SK-N-SH treated with all-trans-retinoic acid at 6 μM for 48 hours (cell line): ENCODE data around the gene KCNC4.

Experiments used
- ARNTL ChIP-seq: fragments of 450-650 bp; formaldehyde crosslinking; IDR thresholded peaks from 2 replicates; pipeline ENCODE4 v1.5.0; 2020; ENCODE audit warnings: low read depth, mild to moderate bottlenecking, moderate library complexity, borderline replicate concordance
- BACH2 ChIP-seq: fragments of 250-450 bp; sonication (Bioruptor Pico); IDR thresholded peaks from 2 replicates; pipeline ENCODE4 v1.9.0; 2021; ENCODE audit warnings: mild to moderate bottlenecking, borderline replicate concordance
- CSDC2 ChIP-seq: fragments of 250-450 bp; sonication (Bioruptor Pico); IDR thresholded peaks from 2 replicates; pipeline ENCODE4 v1.5.0; 2020; ENCODE audit warnings: mild to moderate bottlenecking, moderate library complexity
- GLIS3 ChIP-seq: fragments of 250-450 bp; sonication (Bioruptor Pico); IDR thresholded peaks from 2 replicates; pipeline ENCODE4 v1.5.0; 2020; ENCODE audit warnings: mild to moderate bottlenecking, moderate library complexity
- OSR1 ChIP-seq: fragments of 250-450 bp; sonication (Bioruptor Pico); IDR thresholded peaks from 2 replicates; pipeline ENCODE4 v1.8.0; 2022; ENCODE audit warnings: moderate library complexity, mild to moderate bottlenecking, inconsistent platforms
- RARB ChIP-seq: fragments of 250-450 bp; sonication (Bioruptor Pico); IDR thresholded peaks from 2 replicates; pipeline ENCODE4 v1.8.0; 2021; ENCODE audit warnings: mild to moderate bottlenecking, moderate library complexity
- ZNF70 ChIP-seq: fragments of 450-650 bp; formaldehyde crosslinking; IDR thresholded peaks from 2 replicates; pipeline ENCODE4 v1.5.0; 2020; ENCODE audit warnings: mild to moderate bottlenecking, moderate library complexity
- TF ChIP-seq, protein P1 (sequence below): fragments of 250-450 bp; sonication (Bioruptor Pico); IDR thresholded peaks from 2 replicates; pipeline ENCODE4 v1.5.0; 2020; ENCODE audit warnings: mild to moderate bottlenecking, moderate library complexity
- TF ChIP-seq, protein P2 (sequence below): fragments of 250-450 bp; sonication (Bioruptor Pico); IDR thresholded peaks from 2 replicates; pipeline ENCODE4 v1.8.0; 2020; ENCODE audit warnings: mild to moderate bottlenecking, moderate library complexity, borderline replicate concordance

DNA sequence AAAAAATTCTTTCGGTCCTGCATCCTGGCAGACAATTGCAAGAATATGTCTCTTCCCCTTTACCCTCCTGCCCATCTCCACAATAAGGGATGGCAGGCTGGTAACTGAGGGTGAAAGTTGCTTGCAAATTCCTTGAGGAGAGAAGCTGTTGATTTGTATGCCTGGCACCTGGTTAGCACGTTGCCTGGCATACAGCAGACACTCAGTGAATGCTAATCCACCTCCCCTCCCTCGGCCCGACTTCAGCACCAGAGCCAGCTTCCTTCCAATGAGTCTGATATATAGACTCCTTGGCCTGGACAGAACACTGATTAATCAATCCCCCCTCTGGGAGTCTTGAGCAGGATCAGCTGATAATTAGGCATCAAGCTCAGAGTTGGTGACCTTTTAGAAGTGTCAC lies 39.1 kb downstream of the KCNC4 start:
- TF ChIP-seq ARNTL (CRISPR knock-in tag), result no peak
- TF ChIP-seq CSDC2, result no peak
- TF ChIP-seq, protein P1, sequence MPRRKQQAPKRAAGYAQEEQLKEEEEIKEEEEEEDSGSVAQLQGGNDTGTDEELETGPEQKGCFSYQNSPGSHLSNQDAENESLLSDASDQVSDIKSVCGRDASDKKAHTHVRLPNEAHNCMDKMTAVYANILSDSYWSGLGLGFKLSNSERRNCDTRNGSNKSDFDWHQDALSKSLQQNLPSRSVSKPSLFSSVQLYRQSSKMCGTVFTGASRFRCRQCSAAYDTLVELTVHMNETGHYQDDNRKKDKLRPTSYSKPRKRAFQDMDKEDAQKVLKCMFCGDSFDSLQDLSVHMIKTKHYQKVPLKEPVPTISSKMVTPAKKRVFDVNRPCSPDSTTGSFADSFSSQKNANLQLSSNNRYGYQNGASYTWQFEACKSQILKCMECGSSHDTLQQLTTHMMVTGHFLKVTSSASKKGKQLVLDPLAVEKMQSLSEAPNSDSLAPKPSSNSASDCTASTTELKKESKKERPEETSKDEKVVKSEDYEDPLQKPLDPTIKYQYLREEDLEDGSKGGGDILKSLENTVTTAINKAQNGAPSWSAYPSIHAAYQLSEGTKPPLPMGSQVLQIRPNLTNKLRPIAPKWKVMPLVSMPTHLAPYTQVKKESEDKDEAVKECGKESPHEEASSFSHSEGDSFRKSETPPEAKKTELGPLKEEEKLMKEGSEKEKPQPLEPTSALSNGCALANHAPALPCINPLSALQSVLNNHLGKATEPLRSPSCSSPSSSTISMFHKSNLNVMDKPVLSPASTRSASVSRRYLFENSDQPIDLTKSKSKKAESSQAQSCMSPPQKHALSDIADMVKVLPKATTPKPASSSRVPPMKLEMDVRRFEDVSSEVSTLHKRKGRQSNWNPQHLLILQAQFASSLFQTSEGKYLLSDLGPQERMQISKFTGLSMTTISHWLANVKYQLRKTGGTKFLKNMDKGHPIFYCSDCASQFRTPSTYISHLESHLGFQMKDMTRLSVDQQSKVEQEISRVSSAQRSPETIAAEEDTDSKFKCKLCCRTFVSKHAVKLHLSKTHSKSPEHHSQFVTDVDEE (CRISPR knock-in tag), result no peak
- TF ChIP-seq OSR1 (CRISPR knock-in tag), result no peak
- TF ChIP-seq RARB (CRISPR knock-in tag), result no peak
- no peak for TF ChIP-seq GLIS3
- TF ChIP-seq, protein P2, sequence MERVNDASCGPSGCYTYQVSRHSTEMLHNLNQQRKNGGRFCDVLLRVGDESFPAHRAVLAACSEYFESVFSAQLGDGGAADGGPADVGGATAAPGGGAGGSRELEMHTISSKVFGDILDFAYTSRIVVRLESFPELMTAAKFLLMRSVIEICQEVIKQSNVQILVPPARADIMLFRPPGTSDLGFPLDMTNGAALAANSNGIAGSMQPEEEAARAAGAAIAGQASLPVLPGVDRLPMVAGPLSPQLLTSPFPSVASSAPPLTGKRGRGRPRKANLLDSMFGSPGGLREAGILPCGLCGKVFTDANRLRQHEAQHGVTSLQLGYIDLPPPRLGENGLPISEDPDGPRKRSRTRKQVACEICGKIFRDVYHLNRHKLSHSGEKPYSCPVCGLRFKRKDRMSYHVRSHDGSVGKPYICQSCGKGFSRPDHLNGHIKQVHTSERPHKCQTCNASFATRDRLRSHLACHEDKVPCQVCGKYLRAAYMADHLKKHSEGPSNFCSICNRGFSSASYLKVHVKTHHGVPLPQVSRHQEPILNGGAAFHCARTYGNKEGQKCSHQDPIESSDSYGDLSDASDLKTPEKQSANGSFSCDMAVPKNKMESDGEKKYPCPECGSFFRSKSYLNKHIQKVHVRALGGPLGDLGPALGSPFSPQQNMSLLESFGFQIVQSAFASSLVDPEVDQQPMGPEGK (CRISPR knock-in tag), result no peak
- no peak for TF ChIP-seq BACH2
- no peak for TF ChIP-seq ZNF70 (CRISPR knock-in tag)
